Transverse colon (tissue), 4 donors: Measurements from ENCODE around the gene GPR173. TPM values are rescaled to one million over a fixed set of nuclear protein-coding genes. Genes with fewer than 3 reads are reported as not detected.

Source experiments
- DNase-seq: peaks from one replicate; pipeline ENCODE4 v3.0.0-alpha.2; 2019
- H3K27ac ChIP-seq, 4 donors: fragments of 200-600 bp; sonication (generic); 2 replicates each; pipeline ENCODE4 v1.5.1; 2016 to 2018; ENCODE audit warnings: inconsistent platforms in 4 of 4
- H3K27me3 ChIP-seq: fragments of 200-600 bp; sonication (generic); 2 replicates; pipeline ENCODE4 v1.5.1; 2017; ENCODE audit warnings: inconsistent platforms
- H3K36me3 ChIP-seq, 4 donors: fragments of 200-600 bp; sonication (generic); 2 replicates each; pipeline ENCODE4 v1.5.1; 2017 to 2019; ENCODE audit warnings: inconsistent platforms in 4 of 4
- H3K4me1 ChIP-seq, 4 donors: fragments of 200-600 bp; sonication (generic); 2 replicates each; pipeline ENCODE4 v1.5.1; 2017 to 2020; ENCODE audit warnings: inconsistent platforms in 4 of 4
- H3K4me3 ChIP-seq, 4 donors: fragments of 200-600 bp; sonication (generic); 1 replicate in 1 of 4; 2 replicates in 3 of 4; pipeline versions ENCODE4 v1.5.1 to v1.6.1; 2017 to 2019; ENCODE audit warnings: inconsistent platforms in 4 of 4
- H3K9me3 ChIP-seq, 2 donors: fragments of 200-600 bp; sonication (generic); 2 replicates each; pipeline ENCODE4 v1.5.1; 2017 to 2019; ENCODE audit warnings: inconsistent platforms in 2 of 2
- CTCF ChIP-seq, 5 experiments: fragments of 200-600 bp in 3 of 5; fragments of 450-650 bp in 2 of 5; sonication (generic) in 3 of 5; IDR thresholded peaks; 1 replicate in 2 of 5; 2 replicates in 3 of 5; pipeline ENCODE4 v1.5.1; 2016 to 2017; ENCODE audit warnings: antibody characterized with exemption in 5 of 5, inconsistent platforms in 3 of 5, mild to moderate bottlenecking in 2 of 5, moderate library complexity in 1 of 5
- EP300 ChIP-seq: sonication (generic); formaldehyde crosslinking; IDR thresholded peaks from one replicate; pipeline ENCODE4 v1.6.1; 2017; ENCODE audit warnings: antibody characterized with exemption, low read depth
- POLR2A ChIP-seq: fragments of 450-650 bp; IDR thresholded peaks from one replicate; pipeline ENCODE4 v1.6.1; 2016; ENCODE audit warnings: antibody characterized with exemption, mild to moderate bottlenecking, moderate library complexity
- POLR2AphosphoS5 ChIP-seq, 3 donors: sonication (generic); formaldehyde crosslinking; IDR thresholded peaks; one replicate each; pipeline ENCODE4 v1.6.1; 2016; ENCODE audit warnings: antibody characterized with exemption in 3 of 3
- WGBS, 2 donors: methylation state at CpG; one replicate each; pipeline ENCODE4 v1.1.5; 2018; ENCODE audit warnings: low coverage in 1 of 2; 5-methylcytosine and 5-hydroxymethylcytosine counted together
- in situ Hi-C, 4 donors: fragments of 200-750 bp; cut with MboI; loops; one replicate each; pipeline versions ENCODE4 v1.15.0 to v1.15.1; 2017; ENCODE audit warnings: low sequenced_read_pairs in 3 of 4, low pct_ligation_motif_present in 1 of 4, low pct_unique_long_range_greater_than_20kb in 1 of 4
- intact Hi-C: fragments of 100-400 bp; cut with DNase I; formaldehyde crosslinking; loops from one replicate; pipeline ENCODE4 v1.15.1; 2023; ENCODE audit warnings: low total_unique reads
- total RNA-seq, 4 donors: library from RNA; depleted of rRNA; stranded (reverse); fragments of >200 nt; gene quantifications; one replicate each; pipeline ENCODE4 v1.1.0, GENCODE V29; 2016

Gene GPR173
- total RNA-seq, 4 donors from 2014 or later = 0.27 to 5.2 (median 1.1) TPM

- TF ChIP-seq POLR2AphosphoS5 (IDR thresholded peaks at IDR 0.05) (no peak), POLR2A (no peak), CTCF (IDR thresholded peaks at IDR 0.05) (no peak), EP300 (no peak)
- Histone ChIP-seq H3K36me3 (no peaks in the 10 kb centered on the region), H3K27me3 (no peaks in the 10 kb centered on the region), H3K4me3 (no peak overlapping the region), H3K4me1 (peaks cover 0 to 6% (median 0%) of the 10 kb centered on the region in 4 donors), H3K9me3 (no peaks in the 10 kb centered on the region), H3K27ac (peak overlapping the region; percentile 69 to 81 (median 80))
- 30 to 70% methylated on average over 4 to 6 of the region's 6 CpGs for WGBS, 2 donors
- DNase-seq = no peak
- in situ Hi-C loops (no loop called here), intact Hi-C loops (no loop called here)
These were observed 24.6 kb downstream of the GPR173 start for GRCh38 chrX:53073115-53073586.

GRCh38 chrX:53075011-53075410 is 26.4 kb downstream of the GPR173 start:
- in situ Hi-C loops (no loop called here), intact Hi-C loops (no loop called here)
- 78% methylated on average over 7 of the region's 7 CpGs; no CpG with 5 or more reads in 1 of the 2 donors for WGBS, 2 donors
- no peak overlapping the region for H3K27ac ChIP-seq
- no peak for DNase-seq
- no peak for TF ChIP-seq EP300
- no peak for TF ChIP-seq POLR2AphosphoS5 (IDR thresholded peaks at IDR 0.05)
- TF ChIP-seq POLR2A = no peak
- no peak for TF ChIP-seq CTCF (IDR thresholded peaks at IDR 0.05)
- peaks cover 0 to 6% (median 0%) of the 10 kb centered on the region in 4 donors for H3K4me1 ChIP-seq
- H3K9me3 ChIP-seq = no peaks in the 10 kb centered on the region
- H3K36me3 ChIP-seq = no peaks in the 10 kb centered on the region
- H3K4me3 ChIP-seq = no peak overlapping the region
- no peaks in the 10 kb centered on the region for H3K27me3 ChIP-seq

- 93% methylated on average over 21 of the region's 21 CpGs; no CpG with 5 or more reads in 1 of the 2 donors for WGBS, 2 donors
- Histone ChIP-seq H3K36me3 (no peaks in the 10 kb centered on the region), H3K9me3 (no peaks in the 10 kb centered on the region), H3K27me3 (no peaks in the 10 kb centered on the region), H3K4me1 (peaks cover 0 to 6% (median 0%) of the 10 kb centered on the region in 4 donors), H3K4me3 (no peak overlapping the region), H3K27ac (no peak overlapping the region)
- in situ Hi-C loops (no loop called here), intact Hi-C loops (no loop called here)
- TF ChIP-seq EP300 = no peak
- no peak for TF ChIP-seq CTCF (IDR thresholded peaks at IDR 0.05)
- no peak for TF ChIP-seq POLR2A
- TF ChIP-seq POLR2AphosphoS5 (IDR thresholded peaks at IDR 0.05) = no peak
- no peak for DNase-seq
These were observed 28.1 kb downstream of the GPR173 start for GRCh38 chrX:53076671-53077070.

GRCh38 chrX:53077207-53078197 is 28.9 kb downstream of the GPR173 start:
- in situ Hi-C loops = no loop called here
- 94% methylated on average over 25 of the region's 27 CpGs; no CpG with 5 or more reads in 1 of the 2 donors for WGBS, 2 donors
- no peak for TF ChIP-seq POLR2A
- no peak for TF ChIP-seq POLR2AphosphoS5 (IDR thresholded peaks at IDR 0.05)
- no peak for TF ChIP-seq CTCF (IDR thresholded peaks at IDR 0.05)
- TF ChIP-seq EP300 = no peak

More at GRCh38 chrX:53077207-53078197, 28.9 kb downstream of the GPR173 start:
- Histone ChIP-seq H3K36me3 (no peaks in the 10 kb centered on the region), H3K4me1 (peaks cover 0 to 2% (median 0%) of the 10 kb centered on the region in 4 donors), H3K9me3 (no peaks in the 10 kb centered on the region), H3K4me3 (no peak overlapping the region), H3K27ac (no peak overlapping the region), H3K27me3 (no peaks in the 10 kb centered on the region)
- intact Hi-C loops = no loop called here
- DNase-seq = no peak
